Sigmoid colon (tissue), 7 donors: ENCODE data around the gene ZFP3. TPM values are rescaled to one million over a fixed set of nuclear protein-coding genes. Genes with fewer than 3 reads are reported as not detected.
"Not testable (repeated sequence)": the region's sequence is repeated elsewhere in the genome, so short reads cannot be mapped to it uniquely, and the experiment has no call there.

Experiments
- DNase-seq: peaks from one replicate; pipeline ENCODE4 v3.0.0-alpha.2; 2019
- H3K27ac ChIP-seq, 4 donors: fragments of 200-600 bp; sonication (generic); one replicate each; pipeline ENCODE4 v1.5.1; 2016 to 2019; ENCODE audit warnings: mild to moderate bottlenecking in 1 of 4
- H3K27me3 ChIP-seq, 3 donors: fragments of 200-600 bp; sonication (generic); one replicate each; pipeline ENCODE4 v1.5.1; 2019; ENCODE audit warnings: mild to moderate bottlenecking in 1 of 3
- H3K36me3 ChIP-seq, 4 donors: fragments of 200-600 bp; sonication (generic); one replicate each; pipeline ENCODE4 v1.5.1; 2016 to 2019
- H3K4me1 ChIP-seq, 4 donors: fragments of 200-600 bp; sonication (generic); one replicate each; pipeline ENCODE4 v1.5.1; 2017 to 2019
- H3K4me3 ChIP-seq, 4 donors: fragments of 200-600 bp; sonication (generic); one replicate each; pipeline ENCODE4 v1.5.1; 2017 to 2019; ENCODE audit warnings: mild to moderate bottlenecking in 2 of 4, moderate library complexity in 1 of 4
- H3K9me3 ChIP-seq, 4 donors: fragments of 200-600 bp in 3 of 4; sonication (generic) in 3 of 4; one replicate each; pipeline versions ENCODE4 v1.5.1 to v1.6.1; 2013 to 2019
- EP300 ChIP-seq, 4 donors: sonication (generic); formaldehyde crosslinking; IDR thresholded peaks; one replicate each; pipeline ENCODE4 v1.6.1; 2017; ENCODE audit warnings: antibody characterized with exemption in 4 of 4
- POLR2A ChIP-seq, 2 donors: fragments of 450-650 bp; IDR thresholded peaks; one replicate each; pipeline ENCODE4 v1.6.1; 2016; ENCODE audit warnings: antibody characterized with exemption in 2 of 2, mild to moderate bottlenecking in 2 of 2, moderate library complexity in 2 of 2
- POLR2AphosphoS5 ChIP-seq, 4 donors: sonication (generic); formaldehyde crosslinking; IDR thresholded peaks; one replicate each; pipeline ENCODE4 v1.6.1; 2017; ENCODE audit warnings: antibody characterized with exemption in 4 of 4
- WGBS, 2 donors: extraction: QIAGEN DNeasy Blood & Tissue Kit; methylation state at CpG; one replicate each; pipeline ENCODE4 v1.1.7; 2013; 5-methylcytosine and 5-hydroxymethylcytosine counted together
- intact Hi-C: fragments of 100-400 bp; cut with DNase I; formaldehyde crosslinking; loops from one replicate; pipeline ENCODE4 v1.15.1; 2023
- polyA plus RNA-seq, 3 donors: library from polyadenylated mRNA; stranded (reverse); fragments of 200-250 nt; gene quantifications; one replicate each; pipeline ENCODE4 v1.2.3, GENCODE V29; 2013
- total RNA-seq, 4 donors: library from RNA; depleted of rRNA; stranded (reverse); fragments of >200 nt; gene quantifications; one replicate each; pipeline ENCODE4 v1.1.0, GENCODE V29; 2016
- TF ChIP-seq, protein P1 (sequence below), 4 experiments: fragments of 450-650 bp in 3 of 4; fragments of 200-600 bp in 1 of 4; IDR thresholded peaks; one replicate each; pipeline ENCODE4 v1.5.1; 2016 to 2019; ENCODE audit warnings: antibody characterized with exemption in 4 of 4, mild to moderate bottlenecking in 3 of 4, moderate library complexity in 2 of 4
- donor health status: healthy with polysubstance abuse.
- donor health status: Bipolar disorder and iron deficiency.
- donor health status: healthy.

Gene ZFP3
- total and polyA plus RNA-seq, 7 donors, result 2.4 to 6.1 (median 4.3) TPM

- Histone ChIP-seq H3K9me3 (no peaks in the 10 kb centered on the region), H3K4me1 (no peaks in the 10 kb centered on the region)
These were observed 55.0 kb downstream of the ZFP3 start for GRCh38 chr17:5133311-5133710.

DNA sequence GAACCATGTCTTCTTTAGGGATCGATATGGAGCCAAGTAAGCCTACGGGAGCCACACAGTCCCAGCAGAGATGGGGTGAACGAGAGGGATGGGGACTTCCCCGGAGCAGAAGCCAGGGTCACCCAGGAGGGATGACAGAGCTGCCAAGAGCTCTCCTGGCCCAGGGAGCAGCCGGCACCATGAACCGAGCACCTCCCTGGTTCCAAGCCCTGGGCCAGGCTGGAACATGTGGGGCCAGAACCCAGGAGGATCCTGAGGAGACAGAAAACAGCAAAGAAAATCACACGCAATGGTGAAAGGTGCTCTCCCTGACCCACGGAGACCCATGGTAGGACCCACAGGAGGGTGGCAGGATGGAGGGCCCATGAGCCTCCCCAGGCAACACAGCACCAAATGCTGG lies 55.7 kb downstream of the ZFP3 start:
- intact Hi-C loops, H3K36me3 ChIP-seq, DNase-seq, H3K27ac ChIP-seq, H3K27me3 ChIP-seq, H3K9me3 ChIP-seq, H3K4me1 ChIP-seq, H3K4me3 ChIP-seq: not testable (repeated sequence)
- 91 to 94% methylated on average over 8 of the region's 8 CpGs for WGBS, 2 donors

More at GRCh38 chr17:5133311-5133710, 55.0 kb downstream of the ZFP3 start:
- H3K4me3 ChIP-seq, result no peak overlapping the region
- H3K27ac ChIP-seq, result no peak overlapping the region
- 80 to 84% methylated on average over 8 of the region's 8 CpGs for WGBS, 2 donors
- intact Hi-C loops, result no loop called here
- no peak for DNase-seq
- TF ChIP-seq POLR2AphosphoS5 (IDR thresholded peaks at IDR 0.05), result no peak
- TF ChIP-seq POLR2A (IDR thresholded peaks at IDR 0.05), result no peak
- TF ChIP-seq, protein P1, sequence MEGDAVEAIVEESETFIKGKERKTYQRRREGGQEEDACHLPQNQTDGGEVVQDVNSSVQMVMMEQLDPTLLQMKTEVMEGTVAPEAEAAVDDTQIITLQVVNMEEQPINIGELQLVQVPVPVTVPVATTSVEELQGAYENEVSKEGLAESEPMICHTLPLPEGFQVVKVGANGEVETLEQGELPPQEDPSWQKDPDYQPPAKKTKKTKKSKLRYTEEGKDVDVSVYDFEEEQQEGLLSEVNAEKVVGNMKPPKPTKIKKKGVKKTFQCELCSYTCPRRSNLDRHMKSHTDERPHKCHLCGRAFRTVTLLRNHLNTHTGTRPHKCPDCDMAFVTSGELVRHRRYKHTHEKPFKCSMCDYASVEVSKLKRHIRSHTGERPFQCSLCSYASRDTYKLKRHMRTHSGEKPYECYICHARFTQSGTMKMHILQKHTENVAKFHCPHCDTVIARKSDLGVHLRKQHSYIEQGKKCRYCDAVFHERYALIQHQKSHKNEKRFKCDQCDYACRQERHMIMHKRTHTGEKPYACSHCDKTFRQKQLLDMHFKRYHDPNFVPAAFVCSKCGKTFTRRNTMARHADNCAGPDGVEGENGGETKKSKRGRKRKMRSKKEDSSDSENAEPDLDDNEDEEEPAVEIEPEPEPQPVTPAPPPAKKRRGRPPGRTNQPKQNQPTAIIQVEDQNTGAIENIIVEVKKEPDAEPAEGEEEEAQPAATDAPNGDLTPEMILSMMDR (IDR thresholded peaks at IDR 0.05), result no peak
- TF ChIP-seq EP300 (IDR thresholded peaks at IDR 0.05), result no peak
- H3K27me3 ChIP-seq, result no peaks in the 10 kb centered on the region
- H3K36me3 ChIP-seq, result no peaks in the 10 kb centered on the region

DNA sequence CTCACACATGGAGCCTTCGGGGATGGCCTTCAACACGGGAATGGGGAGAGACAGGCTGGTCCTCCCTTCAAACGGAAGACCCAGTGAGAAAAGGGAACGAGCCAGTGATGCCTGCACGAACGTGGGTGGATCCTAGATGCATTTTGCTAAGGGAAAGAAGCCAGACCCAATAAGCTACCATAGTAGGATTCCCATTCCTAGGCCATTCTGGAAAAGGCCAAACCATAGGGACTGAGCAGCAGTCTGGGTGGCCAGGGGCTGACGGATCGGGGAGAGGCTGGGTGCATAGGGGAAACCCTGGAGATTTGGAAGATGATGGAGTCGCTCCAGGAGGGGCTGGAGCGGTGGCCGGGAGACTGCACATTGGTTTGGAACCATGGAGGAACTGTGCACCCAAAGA lies 56.3 kb downstream of the ZFP3 start:
- 89 to 91% methylated on average over 11 of the region's 11 CpGs for WGBS, 2 donors
- H3K27ac ChIP-seq, H3K4me1 ChIP-seq, H3K36me3 ChIP-seq, DNase-seq, intact Hi-C loops, H3K4me3 ChIP-seq, H3K9me3 ChIP-seq, H3K27me3 ChIP-seq: not testable (repeated sequence)

DNA sequence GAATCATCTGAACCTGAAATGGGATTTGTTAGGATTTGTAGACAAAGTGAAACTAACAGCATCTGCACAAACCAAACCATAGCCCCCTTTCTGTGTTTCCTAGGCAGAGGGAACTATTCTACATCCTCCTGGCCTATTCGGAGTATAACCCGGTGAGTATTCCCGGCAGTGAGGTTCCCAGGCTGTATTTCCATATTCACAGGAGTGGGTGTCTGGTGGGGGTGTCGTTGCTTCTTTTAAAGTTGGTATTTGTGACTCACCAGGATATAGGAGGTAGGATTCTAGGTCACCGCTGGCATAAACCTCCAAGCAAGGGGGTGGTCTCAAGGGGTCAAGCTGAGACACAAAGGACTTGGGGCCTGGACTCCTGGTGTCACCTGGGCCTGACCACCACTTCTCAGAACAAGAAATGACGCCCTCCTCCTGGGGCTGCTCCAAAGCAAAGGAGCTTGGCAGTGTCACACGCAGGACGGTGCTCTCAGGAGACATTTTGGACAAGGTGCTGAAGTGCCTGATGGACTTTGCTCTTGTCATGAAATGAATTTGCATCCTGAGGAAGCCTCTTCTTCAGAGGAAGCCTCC lies 57.0 kb downstream of the ZFP3 start:
- DNase-seq, H3K9me3 ChIP-seq, H3K27ac ChIP-seq, H3K27me3 ChIP-seq, H3K4me3 ChIP-seq, H3K4me1 ChIP-seq, H3K36me3 ChIP-seq, intact Hi-C loops: not testable (repeated sequence)
- 83 to 87% methylated on average over 8 of the region's 8 CpGs for WGBS, 2 donors

- Histone ChIP-seq H3K36me3 (no peaks in the 10 kb centered on the region), H3K9me3 (no peaks in the 10 kb centered on the region), H3K27me3 (no peaks in the 10 kb centered on the region), H3K4me3 (no peak overlapping the region), H3K27ac (no peak overlapping the region), H3K4me1 (no peaks in the 10 kb centered on the region)
- intact Hi-C loops, result no loop called here
- 89 to 90% methylated on average over 14 of the region's 14 CpGs for WGBS, 2 donors
- no peak for DNase-seq
- TF ChIP-seq, protein P1 (IDR thresholded peaks at IDR 0.05), result no peak
- TF ChIP-seq EP300 (IDR thresholded peaks at IDR 0.05) (no peak), POLR2AphosphoS5 (IDR thresholded peaks at IDR 0.05) (no peak), POLR2A (IDR thresholded peaks at IDR 0.05) (no peak)
These were observed 57.7 kb downstream of the ZFP3 start for GRCh38 chr17:5135726-5136579.

GRCh38 chr17:5136580-5137412 lies 58.5 kb downstream of the ZFP3 start:
- H3K4me1 ChIP-seq, H3K36me3 ChIP-seq, H3K4me3 ChIP-seq, DNase-seq, intact Hi-C loops, H3K27me3 ChIP-seq, H3K27ac ChIP-seq, H3K9me3 ChIP-seq: not testable (repeated sequence)
- 85 to 86% methylated on average over 14 of the region's 14 CpGs for WGBS, 2 donors

- H3K27me3 ChIP-seq, H3K4me1 ChIP-seq, H3K27ac ChIP-seq, intact Hi-C loops, H3K4me3 ChIP-seq, H3K36me3 ChIP-seq, DNase-seq, H3K9me3 ChIP-seq: not testable (repeated sequence)
- WGBS, 2 donors, result 89 to 91% methylated on average over 15 of the region's 15 CpGs
These were observed 59.4 kb downstream of the ZFP3 start for GRCh38 chr17:5137511-5138197.

GRCh38 chr17:5138198-5138544 lies 59.9 kb downstream of the ZFP3 start:
- H3K27ac ChIP-seq, DNase-seq, H3K9me3 ChIP-seq, H3K27me3 ChIP-seq, H3K36me3 ChIP-seq, intact Hi-C loops, H3K4me1 ChIP-seq, H3K4me3 ChIP-seq: not testable (repeated sequence)
- 93 to 94% methylated on average over 9 of the region's 9 CpGs for WGBS, 2 donors
